Fibroblast of lung (primary cell): Measurements from ENCODE around the gene NAA15. TPM values are rescaled to one million over a fixed set of nuclear protein-coding genes. Genes with fewer than 3 reads are reported as not detected.
"Not testable (repeated sequence)": the region's sequence is repeated elsewhere in the genome, so short reads cannot be mapped to it uniquely, and the experiment has no call there.

Experiments used
- DNase-seq, 2 donors: peaks; one replicate each; pipeline versions ENCODE4 v3.0.0 to v3.0.0-alpha.2; 2010; ENCODE audit warnings: low read depth in 2 of 2
- H2AFZ ChIP-seq: 2 replicates; pipeline ENCODE4 v1.5.1; 2012; ENCODE audit warnings: low read length, control low read depth, inconsistent platforms
- H3K27ac ChIP-seq: 2 replicates; pipeline ENCODE4 v1.5.1; 2011; ENCODE audit warnings: low read length, control low read depth; ENCODE audit not compliant: insufficient read depth
- H3K27me3 ChIP-seq: 2 replicates; pipeline ENCODE4 v1.5.1; 2011; ENCODE audit warnings: mild to moderate bottlenecking, low read length; ENCODE audit not compliant: control insufficient read depth, insufficient read depth
- H3K36me3 ChIP-seq: 2 replicates; pipeline ENCODE4 v1.5.1; 2011; ENCODE audit warnings: low read length; ENCODE audit not compliant: control insufficient read depth, insufficient read depth
- H3K4me1 ChIP-seq: 2 replicates; pipeline ENCODE4 v1.5.1; 2011; ENCODE audit warnings: low read length; ENCODE audit not compliant: control insufficient read depth, insufficient read depth; ENCODE audit errors: extremely low read depth
- H3K4me2 ChIP-seq: 2 replicates; pipeline ENCODE4 v1.5.1; 2011; ENCODE audit warnings: low read length, control low read depth; ENCODE audit not compliant: insufficient read depth; ENCODE audit errors: extremely low read depth
- H3K4me3 ChIP-seq, 4 experiments: fragments of 200-600 bp in 1 of 4; sonication (generic) in 1 of 4; replicated peaks in 1 of 4; 2 replicates each; pipeline ENCODE4 v1.5.1; 2011 to 2016; ENCODE audit warnings: low read length in 4 of 4, low read depth in 3 of 4, mild to moderate bottlenecking in 3 of 4, control low read depth in 2 of 4, inconsistent platforms in 1 of 4, mixed read lengths in 1 of 4; ENCODE audit not compliant: insufficient read depth in 1 of 4; ENCODE audit errors: control extremely low read depth in 1 of 4
- H3K79me2 ChIP-seq: 2 replicates; pipeline ENCODE4 v1.5.1; 2012; ENCODE audit warnings: mild to moderate bottlenecking, low read length, inconsistent platforms; ENCODE audit not compliant: control insufficient read depth, insufficient read depth
- H3K9ac ChIP-seq: 2 replicates; pipeline ENCODE4 v1.5.1; 2011; ENCODE audit warnings: mild to moderate bottlenecking, low read length, control low read depth; ENCODE audit not compliant: insufficient read depth
- H3K9me3 ChIP-seq: 2 replicates; pipeline ENCODE4 v1.5.1; 2012; ENCODE audit warnings: low read depth, low read length; ENCODE audit not compliant: control insufficient read depth, insufficient read depth
- H4K20me1 ChIP-seq: 2 replicates; pipeline ENCODE4 v1.5.1; 2011; ENCODE audit warnings: low read length; ENCODE audit not compliant: control insufficient read depth, insufficient read depth; ENCODE audit errors: extremely low read depth
- CTCF ChIP-seq, 2 donors: IDR thresholded peaks in 1 of 2; conservative IDR thresholded peaks in 1 of 2; 1 replicate in 1 of 2; 2 replicates in 1 of 2; pipeline ENCODE4 v1.5.1; 2011 to 2012; ENCODE audit warnings: low read length in 2 of 2, control low read depth in 1 of 2, inconsistent platforms in 1 of 2, low read depth in 1 of 2, mild to moderate bottlenecking in 1 of 2
- EZH2 ChIP-seq: IDR thresholded peaks from 2 replicates; pipeline ENCODE4 v1.5.1; 2012; ENCODE audit warnings: low read length, control low read depth, mild to moderate bottlenecking; ENCODE audit errors: missing control alignments
- polyA plus RNA-seq, 2 donors: library from polyadenylated mRNA; depleted of rRNA in 1 of 2; stranded (reverse) in 1 of 2; unstranded in 1 of 2; fragments of >200 nt; gene quantifications; 2 replicates each; pipeline ENCODE4 v1.2.1, GENCODE V29; 2011 to 2012; ENCODE audit warnings: missing spikeins in 1 of 2
- total RNA-seq: library from RNA; depleted of rRNA; stranded (reverse); fragments of >200 nt; gene quantifications from 2 replicates; pipeline ENCODE4 v1.2.1, GENCODE V29; 2014

NAA15 gene
- total and polyA plus RNA-seq, 2 donors (not counting 1 experiment from before 2014, with no cell fraction given): 25.4 to 28.9 TPM

GRCh38 chr4:139304920-139305319, 3.6 kb downstream of the NAA15 start:
- Histone ChIP-seq H3K79me2 (peaks cover 87% of the 10 kb centered on the region), H3K36me3 (peaks cover 3% of the 10 kb centered on the region), H3K27ac (no peak overlapping the region), H3K27me3 (no peaks in the 10 kb centered on the region), H3K9ac (no peak overlapping the region), H3K4me3 (no peak overlapping the region), H3K9me3 (no peaks in the 10 kb centered on the region), H3K4me2 (no peak overlapping the region), H3K4me1 (peaks cover 9% of the 10 kb centered on the region), H4K20me1 (no peaks in the 10 kb centered on the region), H2AFZ (no peak overlapping the region)
- no peak for DNase-seq
- TF ChIP-seq CTCF (conservative IDR thresholded peaks at IDR 0.05 in 1 of 2, IDR thresholded peaks at IDR 0.05 in 1 of 2; ENCODE audit: low read depth in 1 of 2, low read length in 2 of 2) (no peak), EZH2 (no peak)

GRCh38 chr4:139311909-139312308, 10.6 kb downstream of the NAA15 start:
- DNase-seq: no peak
- H3K4me3 ChIP-seq: no peak overlapping the region
- TF ChIP-seq CTCF (conservative IDR thresholded peaks at IDR 0.05 in 1 of 2, IDR thresholded peaks at IDR 0.05 in 1 of 2; ENCODE audit: low read depth in 1 of 2, low read length in 2 of 2): no peak
- no peak for TF ChIP-seq EZH2
- no peaks in the 10 kb centered on the region for H3K9me3 ChIP-seq
- H3K36me3 ChIP-seq: no peaks in the 10 kb centered on the region
- no peaks in the 10 kb centered on the region for H4K20me1 ChIP-seq
- H3K9ac ChIP-seq: no peak overlapping the region
- no peaks in the 10 kb centered on the region for H3K4me1 ChIP-seq
- H3K79me2 ChIP-seq: peaks cover 95% of the 10 kb centered on the region
- no peak overlapping the region for H2AFZ ChIP-seq
- no peaks in the 10 kb centered on the region for H3K27me3 ChIP-seq
- no peak overlapping the region for H3K4me2 ChIP-seq
- H3K27ac ChIP-seq: no peak overlapping the region

GRCh38 chr4:139312552-139313332, 11.4 kb downstream of the NAA15 start:
- H3K9me3 ChIP-seq: no peaks in the 10 kb centered on the region
- no peaks in the 10 kb centered on the region for H4K20me1 ChIP-seq
- H3K36me3 ChIP-seq: no peaks in the 10 kb centered on the region
- H2AFZ ChIP-seq: no peak overlapping the region
- TF ChIP-seq EZH2: no peak
- no peak for TF ChIP-seq CTCF (conservative IDR thresholded peaks at IDR 0.05 in 1 of 2, IDR thresholded peaks at IDR 0.05 in 1 of 2; ENCODE audit: low read depth in 1 of 2, low read length in 2 of 2)
- peaks cover 95% of the 10 kb centered on the region for H3K79me2 ChIP-seq
- H3K27ac ChIP-seq: no peak overlapping the region
- H3K4me3 ChIP-seq: no peak overlapping the region
- DNase-seq: no peak
- no peak overlapping the region for H3K9ac ChIP-seq
- H3K27me3 ChIP-seq: no peaks in the 10 kb centered on the region
- H3K4me2 ChIP-seq: no peak overlapping the region
- no peaks in the 10 kb centered on the region for H3K4me1 ChIP-seq

- not testable (repeated sequence) for H4K20me1 ChIP-seq, H3K4me3 ChIP-seq, H3K27me3 ChIP-seq, H3K4me1 ChIP-seq, H3K4me2 ChIP-seq, DNase-seq, H2AFZ ChIP-seq, H3K9ac ChIP-seq, H3K9me3 ChIP-seq, H3K27ac ChIP-seq, H3K36me3 ChIP-seq
- peaks cover 95% of the 10 kb centered on the region for H3K79me2 ChIP-seq
Measured at GRCh38 chr4:139313414-139313813, 12.1 kb downstream of the NAA15 start.
